Fibroblast of lung (primary cell): ENCODE results near the gene CISD3.

ENCODE experiments used
- EZH2 ChIP-seq: IDR thresholded peaks from 2 replicates; pipeline ENCODE4 v1.5.1; 2012; ENCODE audit warnings: low read length, control low read depth, mild to moderate bottlenecking; ENCODE audit errors: missing control alignments
- TF ChIP-seq, protein P1 (sequence below), 2 donors: IDR thresholded peaks in 1 of 2; conservative IDR thresholded peaks in 1 of 2; 1 replicate in 1 of 2; 2 replicates in 1 of 2; pipeline ENCODE4 v1.5.1; 2011 to 2012; ENCODE audit warnings: low read length in 2 of 2, control low read depth in 1 of 2, inconsistent platforms in 1 of 2, low read depth in 1 of 2, mild to moderate bottlenecking in 1 of 2

DNA sequence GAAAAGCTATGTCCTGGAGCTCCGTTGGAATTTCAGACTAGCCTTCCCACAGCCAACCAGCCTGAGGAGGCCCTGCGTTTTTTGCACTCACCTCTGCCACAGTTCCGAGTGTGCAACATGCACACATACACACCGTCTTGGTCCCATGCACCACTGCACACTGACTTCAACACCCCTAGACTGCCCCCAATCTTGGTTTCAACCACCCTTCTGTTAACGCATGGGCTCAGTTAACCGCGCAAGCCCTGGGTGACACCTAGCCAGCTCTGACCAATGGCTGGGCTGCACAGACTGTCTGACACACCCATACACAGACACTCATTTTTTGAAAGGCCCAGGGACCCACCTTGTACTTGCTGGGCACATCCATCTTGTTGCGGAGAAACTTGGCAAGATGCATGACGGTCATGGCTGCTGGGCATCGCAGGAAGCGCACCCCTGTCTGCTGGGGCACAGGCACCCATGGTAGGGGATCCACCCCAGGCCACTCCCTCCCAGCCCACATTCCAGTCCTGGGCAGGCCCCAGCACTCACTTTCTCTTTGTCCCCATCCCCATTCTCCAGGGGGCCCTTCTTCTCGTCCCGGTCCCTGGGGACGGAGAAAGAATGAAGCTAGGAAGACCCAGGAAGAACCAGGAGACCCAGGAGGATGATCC, 8.0 kb downstream of the CISD3 start:
- TF ChIP-seq, protein P1, sequence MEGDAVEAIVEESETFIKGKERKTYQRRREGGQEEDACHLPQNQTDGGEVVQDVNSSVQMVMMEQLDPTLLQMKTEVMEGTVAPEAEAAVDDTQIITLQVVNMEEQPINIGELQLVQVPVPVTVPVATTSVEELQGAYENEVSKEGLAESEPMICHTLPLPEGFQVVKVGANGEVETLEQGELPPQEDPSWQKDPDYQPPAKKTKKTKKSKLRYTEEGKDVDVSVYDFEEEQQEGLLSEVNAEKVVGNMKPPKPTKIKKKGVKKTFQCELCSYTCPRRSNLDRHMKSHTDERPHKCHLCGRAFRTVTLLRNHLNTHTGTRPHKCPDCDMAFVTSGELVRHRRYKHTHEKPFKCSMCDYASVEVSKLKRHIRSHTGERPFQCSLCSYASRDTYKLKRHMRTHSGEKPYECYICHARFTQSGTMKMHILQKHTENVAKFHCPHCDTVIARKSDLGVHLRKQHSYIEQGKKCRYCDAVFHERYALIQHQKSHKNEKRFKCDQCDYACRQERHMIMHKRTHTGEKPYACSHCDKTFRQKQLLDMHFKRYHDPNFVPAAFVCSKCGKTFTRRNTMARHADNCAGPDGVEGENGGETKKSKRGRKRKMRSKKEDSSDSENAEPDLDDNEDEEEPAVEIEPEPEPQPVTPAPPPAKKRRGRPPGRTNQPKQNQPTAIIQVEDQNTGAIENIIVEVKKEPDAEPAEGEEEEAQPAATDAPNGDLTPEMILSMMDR (conservative IDR thresholded peaks at IDR 0.05 in 1 of 2, IDR thresholded peaks at IDR 0.05 in 1 of 2; ENCODE audit: low read depth in 1 of 2, low read length in 2 of 2), result no peak
- TF ChIP-seq EZH2, result no peak
